HG03439 (cell line): ENCODE measurements around the gene MRPL28.
"Not testable (repeated sequence)": the region's sequence is repeated elsewhere in the genome, so short reads cannot be mapped to it uniquely, and the experiment has no call there.

Experiments used
- ATAC-seq: cut with Tn5 transposase; IDR thresholded peaks from one replicate; pipeline ENCODE4 v1.9.1; 2021; ENCODE audit warnings: mild to moderate bottlenecking, moderate library complexity; ENCODE audit not compliant: unreplicated experiment

Gene MRPL28

GRCh38 chr16:391885-392335 lies 21.6 kb upstream of the MRPL28 start:
- ATAC-seq, result no peak

DNA sequence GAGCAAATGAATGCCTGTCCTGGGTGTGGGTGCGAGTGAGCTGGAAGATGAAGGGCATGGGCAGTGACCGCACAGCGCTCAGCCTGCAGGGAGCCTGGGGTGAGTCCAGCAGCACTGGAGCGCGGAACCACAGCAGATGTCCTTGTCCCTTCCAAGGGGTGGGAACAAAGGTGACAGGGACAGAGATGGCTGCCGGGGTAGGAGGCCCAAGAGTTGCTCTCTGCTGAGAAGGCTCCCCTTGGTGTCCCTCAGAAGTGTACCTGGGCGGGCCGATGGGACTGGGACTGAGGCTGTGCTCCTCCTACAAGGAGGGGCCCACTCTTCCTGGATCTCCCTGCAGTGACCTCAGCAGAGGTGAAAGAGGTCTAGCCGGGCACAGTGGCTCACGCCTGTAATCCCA lies 19.0 kb upstream of the MRPL28 start:
- no peak for ATAC-seq

DNA sequence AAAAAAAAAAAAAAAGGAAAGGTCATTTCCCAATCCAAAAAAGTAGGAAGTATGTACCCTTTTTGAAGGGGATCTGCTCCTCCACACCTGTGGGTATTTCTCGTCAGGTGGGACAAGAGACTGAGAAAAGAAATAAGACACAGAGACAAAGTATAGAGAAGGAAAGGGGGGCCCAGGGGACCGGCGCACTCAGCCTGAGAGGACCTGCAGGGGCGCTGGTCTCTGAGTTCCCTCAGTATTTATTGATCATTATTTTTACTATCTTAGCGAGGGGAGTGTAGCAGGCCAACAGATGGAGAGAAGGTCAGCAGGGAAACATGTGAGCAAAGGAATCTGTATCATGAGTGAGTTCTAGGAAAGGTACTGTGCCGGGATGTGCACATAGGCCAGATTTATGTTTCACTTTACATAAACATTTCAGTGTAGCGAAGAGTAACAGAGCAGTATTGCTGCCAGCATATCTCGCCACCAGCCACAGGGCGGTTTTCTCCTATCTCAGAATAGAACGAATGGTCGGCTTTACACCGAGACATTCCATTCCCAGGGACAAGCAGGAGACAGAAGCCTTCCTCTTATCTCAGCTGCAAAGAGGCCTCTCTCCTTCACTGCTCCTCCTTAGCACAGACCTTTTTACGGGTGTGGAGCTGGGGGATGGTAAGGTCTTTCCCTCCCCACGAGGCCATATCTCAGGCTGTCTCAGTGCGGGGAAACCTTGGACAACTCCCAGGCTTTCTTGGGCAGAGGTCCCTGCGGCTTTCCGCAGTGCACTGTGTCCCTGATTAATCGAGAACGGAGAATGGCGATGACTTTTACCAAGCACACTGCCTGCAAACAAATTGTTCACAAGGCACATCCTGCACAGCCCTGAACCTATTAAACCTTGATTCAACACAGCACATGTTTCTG lies 17.7 kb upstream of the MRPL28 start:
- ATAC-seq, result not testable (repeated sequence)

DNA sequence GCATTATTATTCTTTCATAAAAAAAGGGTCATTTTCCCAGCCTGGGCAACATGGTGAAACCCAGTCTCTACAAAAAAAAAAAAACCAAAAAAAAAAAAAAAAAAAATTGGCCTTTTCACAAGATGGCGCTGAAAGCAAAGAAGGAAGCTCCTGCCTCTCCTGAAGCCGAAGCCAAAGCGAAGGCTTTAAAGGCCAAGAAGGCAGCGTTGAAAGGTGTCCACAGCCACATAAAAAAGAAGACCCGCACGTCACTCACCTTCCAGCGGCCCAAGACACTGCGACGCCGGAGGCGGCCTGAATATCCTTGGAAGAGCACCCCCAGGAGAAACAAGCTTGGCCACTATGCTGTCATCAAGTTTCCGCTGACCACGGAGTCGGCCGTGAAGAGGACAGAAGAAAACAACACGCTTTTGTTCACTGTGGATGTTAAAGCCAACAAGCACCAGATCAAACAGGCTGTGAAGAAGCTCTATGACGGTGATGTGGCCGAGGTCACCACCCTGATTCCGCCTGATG lies 16.4 kb upstream of the MRPL28 start:
- ATAC-seq, result no peak

DNA sequence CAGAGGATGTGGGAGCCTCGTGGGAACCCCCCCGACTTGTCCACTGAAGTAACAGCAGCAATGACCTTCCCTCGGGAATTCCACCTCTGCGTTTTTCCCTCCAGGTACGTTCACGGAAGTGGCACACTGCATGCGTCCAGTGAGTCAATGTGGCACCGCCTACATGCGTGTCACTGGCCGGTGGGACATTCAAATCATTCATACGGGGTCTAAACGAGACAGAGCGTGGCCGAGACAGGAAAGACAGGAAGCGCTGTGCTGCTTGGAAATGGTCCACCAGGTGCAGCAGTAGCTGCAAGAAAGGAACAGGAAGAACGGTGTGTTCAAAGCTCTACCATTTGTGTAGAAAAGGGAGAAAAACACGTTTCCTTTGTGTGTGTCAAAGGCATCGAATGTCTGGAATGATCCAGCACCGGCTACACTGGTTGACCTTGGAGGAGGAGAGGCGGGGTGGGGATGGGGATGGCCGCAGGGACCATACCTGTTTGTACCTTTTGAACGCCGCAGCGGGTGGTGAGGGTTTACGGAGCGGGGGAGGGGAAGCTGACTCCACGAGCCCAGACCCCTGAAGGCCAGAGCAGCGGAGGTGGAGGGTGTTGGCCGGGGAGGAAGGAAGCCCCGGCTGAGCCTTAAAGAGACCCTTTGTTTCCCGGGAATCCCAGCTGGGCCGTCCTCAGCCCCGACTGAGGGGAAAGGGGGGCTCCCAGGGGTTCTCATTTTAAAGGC lies 13.2 kb upstream of the MRPL28 start:
- ATAC-seq, result no peak

DNA sequence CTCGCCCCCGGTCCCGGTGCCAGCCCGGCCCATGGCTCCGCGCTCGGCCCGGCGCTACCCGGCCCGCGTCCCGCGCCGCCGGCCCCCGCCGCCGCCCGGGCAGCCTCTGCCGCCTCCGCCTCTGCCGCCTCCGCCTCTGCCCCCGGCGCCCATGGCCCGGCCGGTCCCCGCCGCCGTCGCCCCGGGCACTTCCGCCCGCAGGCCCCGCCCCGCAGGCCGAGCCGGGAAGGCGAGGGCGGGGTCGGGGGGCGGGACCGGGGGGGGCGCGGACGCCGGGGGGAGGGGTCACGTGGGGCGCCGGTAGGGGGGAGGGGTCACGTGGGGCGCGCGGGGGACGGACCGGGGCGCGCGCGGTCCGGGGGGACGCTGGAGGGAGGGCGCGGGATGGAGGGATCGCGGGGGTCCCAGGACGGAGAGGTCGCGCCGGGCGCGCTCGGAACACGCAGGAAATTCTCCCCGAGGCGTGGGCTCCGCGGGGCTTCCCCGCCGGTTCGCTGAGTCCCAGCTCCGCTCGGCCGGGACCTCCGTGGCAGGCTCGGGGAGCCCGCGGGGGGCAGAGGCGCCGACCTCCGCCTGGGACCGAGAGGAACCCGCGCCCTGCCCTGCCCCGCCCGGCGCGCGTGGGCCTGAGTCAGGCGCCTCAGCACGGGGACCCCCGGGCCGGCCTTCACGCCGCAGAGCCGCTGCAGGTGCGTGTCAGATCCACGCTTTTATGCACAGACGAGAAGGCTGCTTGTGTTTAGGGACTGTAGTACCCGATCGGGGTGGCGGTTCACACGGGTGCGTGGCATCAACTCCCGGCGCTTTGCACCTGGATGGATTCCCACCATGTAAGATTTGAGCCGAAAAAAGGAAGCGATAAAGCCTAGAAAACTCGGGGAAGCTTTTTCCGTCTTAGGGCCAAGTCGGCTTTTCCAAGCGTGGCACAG lies 11.7 kb upstream of the MRPL28 start, which contains the start of gene PGAP6:
Gene PGAP6, minus strand, starts transcription at position 190 of the 929 bp plus-strand sequence. Its CDS starts 157 bp downstream, at position 33.
- peak; percentile 57 for ATAC-seq

GRCh38 chr16:381012-381788 lies 10.9 kb upstream of the MRPL28 start:
- peak; percentile 35 for ATAC-seq

GRCh38 chr16:380762-381011 lies 10.3 kb upstream of the MRPL28 start:
- no peak for ATAC-seq

DNA sequence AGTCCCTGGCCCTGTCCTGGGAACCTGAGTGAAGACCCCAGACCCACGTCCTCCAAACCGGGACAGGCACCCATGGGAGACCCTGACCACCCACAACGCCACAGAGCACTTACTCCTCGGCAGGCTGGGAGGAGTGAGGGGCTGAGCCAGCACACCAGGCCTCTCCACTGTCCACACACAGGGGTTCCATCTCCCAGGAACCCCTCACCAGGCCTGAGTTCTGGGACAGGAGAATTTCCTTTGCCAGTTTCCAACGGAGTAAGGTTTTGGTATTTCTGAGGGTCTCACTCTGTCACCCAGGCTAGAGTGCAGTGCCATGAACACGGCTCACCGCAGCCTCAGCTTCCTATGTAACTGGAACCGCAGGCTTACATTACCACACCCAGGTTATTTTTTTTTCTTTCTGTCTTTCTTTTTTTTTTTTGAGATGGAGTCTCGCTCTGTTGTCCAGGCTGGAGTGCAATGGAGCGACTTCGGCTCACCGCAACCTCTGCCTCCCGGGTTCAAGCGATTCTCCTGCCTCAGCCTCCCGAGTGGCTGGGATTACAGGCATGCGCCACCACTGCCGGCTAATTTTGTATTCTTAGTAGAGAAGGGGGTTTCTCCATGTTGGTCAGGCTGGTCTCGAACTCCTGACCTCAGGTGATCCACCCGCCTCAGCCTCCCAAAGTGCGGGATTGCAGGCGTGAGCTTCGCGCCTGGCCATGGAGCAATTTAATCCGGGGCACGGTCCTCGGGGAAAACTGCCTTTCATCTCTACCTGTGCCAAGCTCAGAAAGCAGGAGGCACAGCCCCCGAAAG lies 9.8 kb upstream of the MRPL28 start:
- no peak for ATAC-seq

DNA sequence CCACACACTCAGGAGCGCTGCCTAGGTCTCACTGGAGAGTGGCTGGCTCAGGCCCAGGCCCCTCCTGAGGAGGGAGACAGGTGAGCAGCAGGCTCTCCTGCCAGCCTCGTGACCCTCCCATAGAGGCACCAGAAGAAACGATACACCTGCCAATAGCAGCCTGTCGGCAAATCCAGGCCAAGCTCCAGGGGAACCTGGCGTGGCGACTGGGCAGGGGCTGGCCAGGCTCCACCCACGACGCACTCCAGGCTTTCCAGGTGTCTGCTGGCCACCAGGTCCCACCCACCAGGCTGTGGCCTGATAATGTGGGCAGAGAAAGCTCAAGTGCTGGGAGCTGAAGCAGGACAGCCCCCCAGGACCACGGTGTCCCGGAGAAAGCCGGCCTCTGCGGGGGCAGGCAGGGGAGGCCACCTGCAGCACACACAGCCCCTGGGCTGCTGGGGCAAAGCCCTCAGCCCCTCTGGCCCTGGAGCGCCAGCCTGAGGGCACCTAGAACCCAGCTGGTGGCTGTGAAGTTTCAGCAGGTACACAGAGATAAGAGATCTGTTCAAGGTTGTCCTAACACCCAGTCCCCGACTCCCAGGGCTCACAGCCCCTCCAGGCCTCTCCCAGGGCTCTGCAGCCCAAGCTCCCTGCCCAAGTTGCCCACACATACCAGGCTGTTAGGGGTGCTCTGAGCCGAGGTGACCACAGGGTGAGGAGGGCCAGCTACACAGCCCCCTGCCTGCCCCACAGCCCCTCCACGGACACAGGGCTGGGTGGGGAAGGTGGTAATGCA lies 9.0 kb upstream of the MRPL28 start:
- no peak for ATAC-seq

DNA sequence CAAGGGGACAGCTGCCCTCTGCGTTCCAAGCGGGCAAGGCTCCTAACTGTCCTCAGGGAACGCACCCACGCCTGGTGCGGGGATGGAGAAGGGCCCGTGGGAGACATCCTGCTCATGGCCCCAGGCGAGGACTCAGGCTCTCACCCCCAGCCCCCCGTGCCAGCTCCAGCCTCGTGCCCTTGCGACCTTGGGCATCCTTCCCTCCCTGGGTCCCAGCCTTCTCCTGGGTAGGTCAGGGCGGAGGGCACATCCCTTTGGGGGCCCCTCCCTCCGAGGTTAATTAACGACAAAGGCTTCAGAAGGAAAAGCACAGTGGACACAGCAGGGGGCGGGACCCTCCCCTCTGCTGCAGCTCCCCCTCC lies 8.5 kb upstream of the MRPL28 start:
- no peak for ATAC-seq

GRCh38 chr16:378113-378820 lies 7.9 kb upstream of the MRPL28 start:
- ATAC-seq, result not testable (repeated sequence)

DNA sequence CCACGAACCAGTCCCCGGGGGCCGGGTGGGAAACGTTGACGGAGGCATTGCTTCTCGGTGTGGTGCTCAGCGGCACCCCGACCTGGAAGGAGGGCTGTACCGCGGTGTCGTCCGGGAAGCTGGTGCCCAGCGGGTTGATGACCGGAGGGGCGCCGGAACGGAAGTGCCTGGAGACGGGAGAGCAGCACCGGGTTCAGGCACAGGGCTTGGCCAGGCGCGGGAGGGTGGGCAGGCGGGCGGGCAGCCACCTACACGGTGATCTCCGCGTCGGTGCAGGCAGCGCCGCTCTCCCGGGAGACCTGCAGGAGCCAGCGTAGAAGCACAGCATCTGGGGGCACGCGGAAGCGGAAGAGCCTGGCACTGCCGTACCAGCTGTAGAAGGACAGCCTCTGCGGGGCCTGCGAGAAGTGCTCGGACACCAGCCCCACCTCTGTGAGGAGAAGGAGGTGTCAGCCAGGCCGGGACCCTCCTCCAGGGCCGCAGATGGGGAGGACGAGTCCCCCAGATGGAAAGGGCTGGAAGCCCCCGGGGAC lies 7.1 kb upstream of the MRPL28 start:
- ATAC-seq, result no peak

GRCh38 chr16:376817-377418 lies 6.6 kb upstream of the MRPL28 start:
- ATAC-seq, result no peak

DNA sequence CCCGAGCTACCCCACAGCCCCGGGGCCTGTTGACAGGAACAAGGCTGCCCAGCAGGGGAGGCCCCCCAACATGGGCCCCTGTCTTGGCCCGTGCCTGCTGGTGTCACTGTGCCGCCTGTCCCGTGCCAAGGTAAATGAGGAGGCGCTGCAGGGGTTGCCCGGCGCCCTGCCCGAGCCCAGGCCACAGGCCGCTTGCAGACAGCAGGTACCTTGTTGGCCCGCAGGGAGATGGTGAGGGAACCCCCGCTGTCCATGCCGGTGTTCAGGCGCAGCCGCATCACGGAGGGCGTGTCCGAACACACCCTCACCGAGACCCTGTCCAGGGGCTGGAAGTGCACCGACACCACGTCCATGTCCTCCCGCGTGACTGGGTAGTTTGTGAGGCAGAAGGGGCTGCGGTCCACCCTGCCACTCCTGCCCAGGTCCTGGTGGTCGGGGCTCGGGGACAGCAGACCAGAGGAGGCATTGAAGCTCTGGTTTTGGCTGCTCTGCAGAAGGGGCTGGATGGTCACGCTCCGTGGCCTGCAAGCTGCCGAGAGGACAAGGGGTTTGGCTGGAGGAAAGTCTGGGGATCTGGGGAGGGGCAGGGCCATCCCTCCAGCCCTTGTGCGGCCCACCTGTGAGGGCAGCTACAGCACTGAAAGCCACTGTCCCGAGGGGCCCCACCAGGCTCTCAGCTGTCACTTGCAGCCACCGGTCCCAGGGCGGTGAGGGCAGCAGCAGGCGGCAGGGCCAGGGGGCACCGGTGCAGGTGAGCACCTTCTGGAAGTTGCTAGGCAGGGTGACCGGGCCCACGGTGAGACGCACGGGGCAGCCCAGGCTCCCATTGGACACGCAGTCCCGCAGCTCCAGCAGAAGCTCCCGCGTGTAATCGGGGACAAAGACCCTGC lies 5.8 kb upstream of the MRPL28 start:
- ATAC-seq, result no peak

- ATAC-seq, result no peak
Measured at GRCh38 chr16:375212-375611, 4.9 kb upstream of the MRPL28 start.

GRCh38 chr16:374616-374926 lies 4.2 kb upstream of the MRPL28 start:
- ATAC-seq, result no peak
